ENCODE measurements around the gene FARS2. TPM values are rescaled to one million over a fixed set of nuclear protein-coding genes. Genes with fewer than 3 reads are reported as not detected.

FARS2 gene
- total RNA-seq, 1 donor from 2014 or later = 22.0 TPM

DNA sequence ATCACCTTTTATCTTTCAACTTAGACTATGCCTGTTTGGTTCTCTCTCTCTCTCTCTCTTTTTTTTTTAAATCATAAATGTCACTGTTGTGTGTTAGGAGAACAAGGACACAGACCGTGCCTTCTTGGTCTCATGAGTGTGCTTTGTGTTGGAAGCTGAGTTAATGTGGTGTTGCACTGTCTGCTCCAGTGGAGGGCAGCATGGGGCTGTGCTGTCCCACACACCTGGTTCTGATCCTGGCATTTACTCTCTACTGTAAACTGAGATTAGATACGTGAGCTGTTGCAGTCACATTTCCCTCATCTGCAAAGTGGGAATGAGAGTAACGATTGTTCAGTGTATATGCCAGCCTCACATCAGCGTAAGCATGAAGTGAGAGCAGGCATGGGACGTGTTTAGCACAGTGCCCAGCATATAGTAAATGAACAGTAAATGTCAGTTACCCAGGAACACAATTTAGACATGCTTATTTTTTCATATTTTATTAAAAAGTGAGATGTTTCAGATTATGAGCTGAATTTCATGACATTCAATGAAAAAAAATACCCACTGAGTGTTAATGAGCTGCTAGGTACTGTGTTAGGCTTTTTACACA, 161.1 kb downstream of the FARS2 start:
- peak; percentile 59 to 80 for DNase-seq (ENCODE audit: low read depth in 2 of 2)

GRCh38 chr6:5423251-5423650, 161.9 kb downstream of the FARS2 start:
- no peak for DNase-seq (ENCODE audit: low read depth in 2 of 2)

- no peak for DNase-seq (ENCODE audit: low read depth in 2 of 2)
These were observed 163.4 kb downstream of the FARS2 start for GRCh38 chr6:5424726-5425125.

DNA sequence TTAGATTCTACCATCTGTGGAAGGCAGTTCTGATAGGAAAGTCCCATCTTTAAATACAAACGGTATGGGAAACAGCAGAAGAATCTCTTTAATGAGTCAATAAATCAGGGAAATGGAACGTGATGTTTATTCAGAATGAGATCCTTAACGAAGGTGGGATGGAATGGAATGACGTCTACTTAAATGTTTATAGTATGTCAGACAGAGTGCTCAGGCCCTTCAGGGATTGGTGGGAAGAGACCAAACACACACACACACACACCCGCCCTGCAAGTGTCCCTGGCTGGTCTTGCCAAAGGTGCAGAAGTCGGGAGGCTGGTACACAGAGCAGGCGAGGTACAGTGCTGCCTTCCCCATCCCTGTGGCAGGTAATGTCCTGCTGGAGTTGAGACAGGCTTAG, 164.0 kb downstream of the FARS2 start:
- DNase-seq (ENCODE audit: low read depth in 2 of 2) = no peak

DNA sequence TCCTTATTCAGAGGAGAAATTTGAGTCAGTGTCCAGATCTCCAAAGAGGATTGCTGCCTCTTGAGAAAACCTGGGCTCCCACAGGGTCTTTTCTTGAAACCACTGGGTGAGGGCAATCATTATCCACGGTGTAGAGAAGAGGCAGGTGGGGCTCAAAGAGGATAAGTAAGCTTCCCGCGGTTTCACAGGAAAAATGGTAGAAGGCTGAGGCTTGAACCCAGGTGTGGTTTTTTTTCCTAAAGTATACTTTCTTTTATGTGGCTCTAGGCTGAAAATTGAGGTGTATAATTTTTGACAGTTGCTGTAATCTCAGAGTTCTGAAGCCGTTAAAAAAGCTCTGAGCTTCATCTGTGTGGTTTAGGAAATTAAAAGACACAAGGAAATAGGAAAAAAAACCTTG, 164.5 kb downstream of the FARS2 start:
- no peak for DNase-seq (ENCODE audit: low read depth in 2 of 2)

DNA sequence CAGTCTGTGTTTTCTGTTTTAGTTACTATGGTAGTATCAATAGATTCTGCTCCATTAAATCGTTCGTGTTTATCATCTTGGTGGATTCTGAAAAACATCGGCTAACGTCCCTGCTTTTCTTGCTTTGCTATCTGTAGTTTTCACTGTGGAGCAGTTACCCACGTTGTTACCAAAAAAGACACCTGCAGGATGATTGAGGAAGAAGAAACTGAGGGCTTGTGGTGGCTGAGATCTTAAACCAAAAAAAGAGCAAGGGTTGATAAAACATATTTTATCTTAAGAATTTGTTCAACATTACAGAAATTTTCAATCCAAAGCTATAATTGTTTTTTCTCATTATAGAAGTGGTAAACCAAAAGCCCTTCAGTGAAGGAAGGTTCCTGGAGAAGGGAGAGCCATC, 166.3 kb downstream of the FARS2 start:
- no peak for DNase-seq (ENCODE audit: low read depth in 2 of 2)

DNA sequence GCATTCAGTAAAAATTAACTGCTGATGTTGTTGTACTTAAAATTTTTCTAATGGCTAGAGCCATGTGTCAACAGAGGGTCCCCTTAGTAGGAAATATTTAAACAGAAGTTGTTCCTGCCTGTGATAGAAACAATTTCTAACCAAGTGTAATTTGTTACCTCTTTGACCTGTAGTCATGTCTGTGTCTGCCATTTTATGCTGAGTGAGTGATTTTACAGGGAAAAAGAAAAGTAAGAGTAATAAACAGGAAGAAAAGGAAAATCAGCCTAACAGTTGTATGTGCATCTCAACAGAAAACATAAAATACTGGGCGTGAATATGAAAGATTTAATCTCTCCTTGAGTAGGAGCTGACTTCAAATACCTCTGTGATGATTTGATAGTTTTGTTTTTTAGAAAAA, 172.0 kb downstream of the FARS2 start:
- DNase-seq (ENCODE audit: low read depth in 2 of 2) = no peak

DNA sequence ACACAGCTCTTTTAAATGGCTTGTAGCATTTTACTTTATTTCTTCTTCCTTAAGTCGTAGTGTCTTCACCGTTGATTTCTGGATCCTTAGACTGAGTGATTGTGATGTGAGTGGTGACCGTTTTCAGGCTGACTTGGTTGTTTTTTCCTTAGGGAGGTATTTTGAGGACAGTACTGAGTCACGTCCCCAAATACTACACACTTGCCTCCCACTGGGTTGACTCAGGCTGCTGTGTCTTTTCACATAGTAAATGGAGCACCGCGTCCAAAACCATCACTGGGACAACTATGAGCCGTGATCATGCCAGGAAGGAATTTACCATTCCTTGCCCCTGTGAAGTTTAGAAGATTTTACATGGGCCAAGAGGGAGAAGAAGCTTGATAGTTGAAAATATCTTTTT, 174.1 kb downstream of the FARS2 start:
- no peak for DNase-seq (ENCODE audit: low read depth in 2 of 2)

DNA sequence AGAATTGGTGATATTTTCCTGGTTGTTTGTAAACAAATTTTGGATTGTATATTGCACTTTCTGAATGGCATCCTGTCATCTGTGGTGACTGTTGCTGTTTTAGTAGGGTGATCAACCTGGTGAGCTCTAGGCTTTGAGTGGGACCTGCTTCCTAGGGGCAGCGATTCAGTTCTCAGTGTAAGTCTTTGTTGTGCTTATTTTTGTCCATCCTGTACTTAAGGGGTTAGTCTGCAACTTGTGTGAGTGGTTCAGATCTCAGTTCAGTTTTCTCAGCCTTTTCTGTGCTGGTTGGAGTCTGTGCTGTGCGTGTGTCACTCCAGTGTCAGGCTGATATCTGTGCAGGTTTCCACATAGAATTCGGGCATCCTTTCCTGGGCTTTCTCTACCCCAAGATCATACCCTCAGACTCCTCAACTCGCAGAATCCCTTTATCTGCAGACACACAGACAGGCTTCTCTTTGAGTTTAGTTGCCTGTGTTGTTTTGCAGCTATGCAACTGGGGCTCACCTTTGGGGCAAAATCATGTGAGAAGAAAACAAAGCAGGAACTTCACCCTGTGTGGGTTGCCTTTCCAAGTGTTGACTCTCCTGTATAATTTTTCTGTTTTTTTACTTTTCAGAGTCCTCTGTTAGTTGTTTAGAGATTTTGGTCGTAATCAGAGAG, 177.7 kb downstream of the FARS2 start:
- no peak for DNase-seq (ENCODE audit: low read depth in 2 of 2)

- peak in 1 of 2 donors; percentile 5 for DNase-seq (ENCODE audit: low read depth in 2 of 2)
These were observed 178.4 kb downstream of the FARS2 start for GRCh38 chr6:5439749-5440148.

DNA sequence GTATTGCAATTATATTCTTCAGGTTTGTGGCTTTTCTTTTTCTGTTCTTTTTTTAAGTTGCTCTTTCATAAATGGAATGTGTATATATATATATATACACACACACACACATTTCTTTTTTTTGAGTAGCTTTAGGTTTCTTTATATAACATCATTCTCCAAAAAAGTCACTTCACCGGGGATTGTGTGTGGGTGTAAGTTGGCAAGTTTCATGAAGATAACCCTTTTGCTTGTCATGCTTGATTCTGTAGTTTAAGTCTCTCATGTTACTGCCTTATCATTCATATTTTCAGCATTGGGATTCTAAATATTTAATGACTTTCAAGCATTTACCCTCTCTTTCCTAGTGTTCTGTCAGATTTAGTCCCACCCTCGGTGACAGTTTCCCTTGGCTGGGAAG, 181.0 kb downstream of the FARS2 start:
- no peak for DNase-seq (ENCODE audit: low read depth in 2 of 2)

- DNase-seq (ENCODE audit: low read depth in 2 of 2) = peak in 1 of 2 donors; percentile 91
These were observed 181.6 kb downstream of the FARS2 start for GRCh38 chr6:5442916-5443315.

DNA sequence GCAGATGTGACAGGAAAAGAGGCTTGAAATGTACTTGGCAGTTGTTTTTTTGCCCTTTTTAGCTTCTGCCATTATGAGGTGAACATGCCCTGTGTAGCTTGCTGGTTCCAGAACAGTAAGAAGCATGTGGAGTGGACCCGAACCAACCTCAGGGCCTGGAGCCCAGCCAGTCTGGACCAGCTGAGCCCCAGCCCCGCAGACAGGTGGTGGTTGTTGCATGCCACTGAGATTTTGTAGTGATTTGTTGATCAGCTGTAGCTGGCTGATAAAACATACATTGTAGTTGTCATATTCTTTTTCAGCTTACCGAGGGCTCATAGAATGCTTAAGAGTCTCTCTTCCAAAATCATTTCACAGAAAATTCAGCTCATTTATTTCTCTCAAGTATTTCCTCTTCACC, 182.2 kb downstream of the FARS2 start:
- no peak for DNase-seq (ENCODE audit: low read depth in 2 of 2)

GRCh38 chr6:5446362-5447075, 185.2 kb downstream of the FARS2 start:
- peak in 1 of 2 donors; percentile 65 for DNase-seq (ENCODE audit: low read depth in 2 of 2)

GRCh38 chr6:5447921-5448320, 186.6 kb downstream of the FARS2 start:
- no peak for DNase-seq (ENCODE audit: low read depth in 2 of 2)

DNA sequence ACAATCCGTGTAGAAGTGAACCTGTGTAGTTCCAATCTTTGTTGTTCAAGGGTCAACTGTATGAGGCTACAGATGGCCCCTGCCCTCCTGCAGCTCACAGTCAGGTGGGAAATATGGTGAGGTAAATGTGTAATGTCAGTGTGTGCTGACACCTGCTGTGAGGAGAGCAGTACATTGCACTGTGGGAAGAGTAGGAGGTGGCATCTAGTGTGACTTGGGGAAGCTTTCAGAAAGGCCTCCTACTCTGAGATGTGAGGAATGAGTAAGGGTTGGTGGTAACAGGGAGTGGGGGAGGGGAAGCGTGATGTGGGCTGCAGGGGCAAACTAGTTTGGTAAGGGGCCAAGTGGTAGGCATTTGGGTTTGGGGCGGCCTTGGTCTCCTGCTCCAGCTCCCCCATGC, 188.8 kb downstream of the FARS2 start:
- DNase-seq (ENCODE audit: low read depth in 2 of 2) = no peak

DNA sequence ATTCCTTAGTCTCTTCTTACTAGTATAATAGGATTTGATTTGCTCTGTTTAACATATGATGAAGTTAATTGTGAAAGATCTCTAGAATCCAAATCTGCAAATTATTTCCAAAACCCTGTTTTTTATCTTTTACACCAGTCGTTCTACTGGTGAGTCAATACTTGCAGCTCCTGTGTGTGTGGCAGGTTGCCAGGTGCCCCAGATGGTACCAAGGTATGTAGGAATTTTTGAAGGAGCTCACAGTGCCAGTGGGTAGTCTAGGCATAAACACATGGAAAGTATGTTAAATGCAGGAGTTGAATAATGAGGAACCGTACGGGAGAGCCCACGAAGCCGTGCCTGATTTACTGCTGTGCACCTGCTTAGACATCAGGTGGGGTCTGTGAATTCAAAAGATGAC, 192.2 kb downstream of the FARS2 start:
- DNase-seq (ENCODE audit: low read depth in 2 of 2) = no peak

GRCh38 chr6:5455142-5455541, 193.8 kb downstream of the FARS2 start:
- DNase-seq (ENCODE audit: low read depth in 2 of 2) = no peak

GRCh38 chr6:5457041-5457440, 195.7 kb downstream of the FARS2 start:
- peak; percentile 43 to 84 for DNase-seq (ENCODE audit: low read depth in 2 of 2)

DNA sequence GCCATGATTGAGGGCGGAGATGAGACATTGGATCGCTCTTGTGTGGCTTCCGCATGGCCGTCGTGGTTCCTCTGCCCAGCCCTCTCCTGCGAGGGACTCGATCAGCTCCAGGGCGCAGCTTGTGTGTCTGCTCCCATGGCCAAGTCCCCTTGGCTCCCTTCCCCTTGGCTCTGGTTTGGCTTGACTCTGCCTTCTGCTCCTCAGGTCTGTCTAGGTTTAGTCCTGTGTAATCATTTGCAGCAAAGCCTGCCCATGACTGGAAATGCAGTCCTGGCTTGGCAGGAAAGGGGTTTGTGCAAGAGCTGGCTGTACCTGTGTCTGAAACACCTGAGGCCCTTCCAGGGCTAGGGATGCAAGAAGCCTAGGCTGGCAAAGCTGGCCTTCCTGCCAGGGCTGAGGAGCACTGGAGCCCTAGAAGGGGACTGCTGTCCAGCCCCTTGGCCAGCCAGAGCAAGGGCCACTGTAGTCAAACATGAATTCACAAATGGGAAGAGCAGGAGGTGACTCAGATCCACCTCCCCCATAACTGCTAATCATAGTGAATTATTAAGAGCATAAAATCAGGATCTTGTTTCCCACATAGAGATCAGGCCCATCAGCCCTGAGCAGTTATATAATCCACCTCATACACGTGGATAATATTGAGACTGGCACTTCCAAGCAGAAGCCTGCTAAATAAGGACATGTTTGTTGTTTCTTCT, 196.8 kb downstream of the FARS2 start:
- DNase-seq (ENCODE audit: low read depth in 2 of 2) = peak in 1 of 2 donors; percentile 40

DNA sequence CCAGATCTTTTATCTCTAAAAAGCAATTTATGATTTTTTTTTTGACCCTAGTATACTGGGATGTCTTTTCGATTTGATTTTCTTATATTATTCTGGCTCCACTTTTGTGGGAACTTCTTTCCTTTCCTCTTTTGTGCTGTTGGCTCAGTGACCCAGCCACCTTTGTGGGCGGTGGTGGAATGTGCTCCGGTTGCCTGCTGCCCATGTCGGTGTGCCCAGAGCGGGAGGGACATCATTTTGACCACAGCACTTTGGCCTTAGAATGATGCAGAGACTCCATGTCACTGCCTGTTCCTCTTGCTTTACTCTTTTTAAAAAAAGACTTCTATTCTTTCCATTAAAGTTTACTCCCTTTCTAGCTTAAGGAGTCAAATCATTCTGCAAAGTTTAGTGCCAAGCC, 198.0 kb downstream of the FARS2 start:
- DNase-seq (ENCODE audit: low read depth in 2 of 2) = no peak

GRCh38 chr6:5461365-5461764, 200.1 kb downstream of the FARS2 start:
- DNase-seq (ENCODE audit: low read depth in 2 of 2) = no peak
